ENCODE measurements around the gene CAPN2.

Gene CAPN2

DNA sequence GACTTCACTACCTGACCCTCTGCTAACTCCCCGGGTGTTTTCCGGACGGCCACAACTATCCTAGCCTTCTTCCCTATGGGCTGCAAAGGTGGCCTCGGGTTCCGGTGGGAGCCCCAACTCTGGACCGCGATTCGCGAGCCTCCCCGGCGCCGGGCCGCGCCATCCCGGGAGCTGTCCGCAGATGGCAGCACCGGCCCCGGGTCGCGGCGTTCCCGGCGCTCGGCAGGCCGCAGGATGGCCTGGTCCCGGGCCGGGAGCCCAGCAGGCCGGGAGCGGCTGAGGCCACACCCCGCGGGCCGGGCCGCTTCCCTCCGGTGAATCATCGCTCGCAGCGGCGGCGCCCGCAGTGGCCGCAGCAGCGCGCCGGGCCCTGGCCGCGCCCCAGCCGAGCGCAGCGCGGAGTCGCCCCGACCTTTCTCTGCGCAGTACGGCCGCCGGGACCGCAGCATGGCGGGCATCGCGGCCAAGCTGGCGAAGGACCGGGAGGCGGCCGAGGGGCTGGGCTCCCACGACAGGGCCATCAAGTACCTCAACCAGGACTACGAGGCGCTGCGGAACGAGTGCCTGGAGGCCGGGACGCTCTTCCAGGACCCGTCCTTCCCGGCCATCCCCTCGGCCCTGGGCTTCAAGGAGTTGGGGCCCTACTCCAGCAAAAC lies at the start of gene CAPN2:
TSS of gene CAPN2 (plus strand) at position 346 of the 656 bp plus-strand sequence. CDS start at position 448, 102 bp downstream.
- peak in 40 of 42 donors; percentile 66 to 92 (median 80) for DNase-seq
- intact Hi-C loops (cut with DNase I): loop anchor here (2.0 to 5.0 kb wide), 2 partner anchors 36 to 135 kb away; partner anchors contain the start of gene TP53BP2

DNA sequence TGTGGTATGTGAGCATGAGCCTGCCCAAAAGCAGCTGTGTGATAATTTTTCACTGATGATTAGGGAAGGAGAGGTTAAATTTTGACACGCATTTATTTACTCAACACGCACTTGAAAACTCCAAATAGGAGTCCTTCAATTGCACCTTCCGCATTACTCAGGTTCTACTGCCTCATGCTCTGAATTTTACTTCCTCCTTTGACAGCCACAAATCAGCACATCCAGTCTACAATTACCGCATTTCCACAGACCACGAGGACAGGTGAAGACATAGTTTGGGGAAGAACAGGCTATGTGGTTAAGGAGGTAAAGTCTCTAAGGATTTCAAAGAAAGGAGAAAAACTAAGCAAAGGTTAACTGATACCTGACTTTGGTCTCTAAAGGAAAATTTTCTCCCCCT lies 49.4 kb upstream of the CAPN2 start:
- intact Hi-C loops (cut with DNase I): no loop called here
- DNase-seq: no peak

DNA sequence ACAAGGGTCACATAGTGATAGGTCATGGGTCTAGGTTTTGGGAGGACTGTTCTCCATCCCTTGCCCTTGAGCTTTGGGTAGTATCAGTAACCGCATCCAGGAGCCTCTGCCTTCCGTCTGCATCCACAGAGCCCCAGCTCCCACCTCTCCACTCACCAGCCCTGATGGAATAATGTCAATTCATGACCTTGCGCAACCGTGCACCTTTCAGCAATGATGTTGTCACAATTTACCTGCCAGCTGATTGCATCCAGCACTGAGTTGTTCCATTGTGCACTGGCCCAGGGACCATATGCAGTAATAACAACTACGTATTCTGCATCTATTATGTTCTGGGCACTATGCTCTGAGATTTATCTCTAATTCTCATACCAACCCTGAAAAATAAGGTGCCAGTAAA lies 48.2 kb upstream of the CAPN2 start:
- no peak for DNase-seq
- intact Hi-C loops (cut with DNase I): no loop called here

DNA sequence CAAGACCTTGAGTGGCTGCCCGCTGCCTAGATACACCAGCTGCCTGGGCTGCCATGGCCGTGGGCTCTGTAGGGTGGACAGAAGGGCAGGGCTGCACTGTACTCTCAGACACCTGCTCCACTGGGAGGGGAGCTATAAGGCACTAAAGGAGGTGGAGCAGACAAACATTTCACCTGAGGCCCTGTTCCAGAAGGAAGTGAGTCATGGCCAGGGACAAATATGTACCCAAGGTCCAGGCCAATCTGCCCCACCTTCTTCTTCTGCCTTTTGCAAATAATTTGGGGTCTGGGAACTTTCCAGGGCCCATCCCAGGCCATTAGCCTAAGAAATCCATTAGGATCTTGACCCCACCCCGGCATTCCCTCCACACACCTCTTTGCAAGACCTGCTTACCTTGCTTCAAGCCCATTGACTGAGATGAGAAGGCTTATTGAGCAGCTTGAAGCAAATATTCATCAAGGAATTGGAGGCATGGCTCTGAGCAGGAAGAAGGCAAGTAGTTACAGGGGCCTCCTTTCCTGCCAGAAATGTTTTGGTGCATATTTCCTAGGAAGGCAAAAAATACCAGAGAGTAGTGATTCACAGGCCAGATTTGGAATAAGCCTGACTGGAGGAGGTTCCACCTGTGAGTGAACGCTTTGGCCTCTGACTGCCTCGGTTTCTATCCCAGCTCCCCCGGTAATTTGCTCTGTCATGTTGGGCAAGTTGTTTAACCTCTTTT lies 46.6 kb upstream of the CAPN2 start, which contains the start of gene CAPN8:
TSS of gene CAPN8 (minus strand) at position 110 of the 721 bp plus-strand sequence. CDS start at position 55, 55 bp downstream.
- intact Hi-C loops (cut with DNase I): no loop called here
- no peak for DNase-seq

DNA sequence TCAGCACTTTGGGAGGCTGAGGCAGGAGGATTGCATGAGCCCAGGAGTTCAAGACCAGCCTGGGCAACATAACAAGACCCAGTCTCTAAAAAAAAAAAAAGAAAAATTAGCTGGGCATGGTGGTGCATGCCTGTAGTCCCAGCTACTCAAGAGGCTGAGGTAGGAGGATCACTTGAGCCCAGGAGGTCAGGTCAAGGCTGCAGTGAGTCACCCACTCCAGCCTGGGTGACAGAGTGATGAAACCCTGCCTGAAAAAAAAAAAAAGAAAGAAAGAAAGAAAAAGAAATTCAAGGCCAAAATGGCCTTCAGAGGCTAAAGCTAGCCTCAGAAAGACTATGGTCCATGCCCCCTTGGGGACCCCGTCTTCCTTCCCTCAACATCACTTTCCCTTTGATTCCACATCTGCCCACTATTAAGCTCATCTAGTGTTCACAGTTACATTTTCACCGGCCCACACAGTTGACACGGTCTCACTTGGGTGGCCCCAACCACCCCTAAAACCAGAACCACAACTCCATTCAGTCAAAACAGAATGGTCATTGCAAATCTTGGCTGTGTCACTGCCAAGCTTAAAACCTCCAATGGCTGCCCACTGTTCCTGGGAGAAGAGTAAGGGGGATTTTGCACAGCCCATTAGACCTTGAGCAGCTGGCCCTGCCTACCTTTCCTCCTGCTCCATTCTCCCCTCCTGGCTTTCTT lies 44.7 kb upstream of the CAPN2 start:
- intact Hi-C loops (cut with DNase I): no loop called here
- DNase-seq: no peak

DNA sequence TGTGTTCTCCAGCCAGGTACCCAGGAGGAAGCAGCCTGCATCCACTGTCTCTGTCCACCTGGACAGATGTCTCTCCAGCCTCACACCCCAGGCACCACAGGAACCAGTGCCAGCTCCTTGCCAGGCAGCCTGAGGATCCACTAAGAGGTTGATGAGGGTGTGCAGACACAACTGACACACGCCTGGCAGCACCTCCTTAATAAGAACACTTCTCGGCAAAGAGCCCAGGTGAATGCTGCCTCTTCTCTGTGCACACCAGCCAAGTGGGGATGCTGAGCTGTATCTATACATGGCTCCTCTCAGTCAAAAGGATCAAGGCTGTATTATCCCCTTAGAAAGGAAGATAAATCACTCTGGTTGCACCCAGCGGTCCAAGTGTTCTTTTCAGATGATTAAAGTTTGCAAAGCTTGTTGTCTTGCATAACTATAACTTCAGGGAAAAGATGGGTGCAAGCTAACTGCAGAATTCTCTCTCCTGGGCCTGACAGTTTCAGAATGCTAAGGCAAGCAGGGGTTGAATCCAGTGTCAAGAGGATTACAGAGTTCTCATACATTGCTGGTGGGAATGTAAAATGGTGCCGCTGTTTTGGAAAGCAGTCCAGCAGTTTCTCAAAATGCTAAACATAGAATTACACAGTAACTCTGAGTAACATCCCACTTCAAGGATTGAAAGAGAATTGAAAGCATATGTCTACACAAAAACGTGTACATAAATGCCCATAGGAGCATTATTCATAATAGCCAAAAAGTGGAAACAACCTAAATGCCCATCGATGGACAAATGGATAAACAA lies 43.1 kb upstream of the CAPN2 start:
- no peak for DNase-seq
- intact Hi-C loops (cut with DNase I): no loop called here

DNA sequence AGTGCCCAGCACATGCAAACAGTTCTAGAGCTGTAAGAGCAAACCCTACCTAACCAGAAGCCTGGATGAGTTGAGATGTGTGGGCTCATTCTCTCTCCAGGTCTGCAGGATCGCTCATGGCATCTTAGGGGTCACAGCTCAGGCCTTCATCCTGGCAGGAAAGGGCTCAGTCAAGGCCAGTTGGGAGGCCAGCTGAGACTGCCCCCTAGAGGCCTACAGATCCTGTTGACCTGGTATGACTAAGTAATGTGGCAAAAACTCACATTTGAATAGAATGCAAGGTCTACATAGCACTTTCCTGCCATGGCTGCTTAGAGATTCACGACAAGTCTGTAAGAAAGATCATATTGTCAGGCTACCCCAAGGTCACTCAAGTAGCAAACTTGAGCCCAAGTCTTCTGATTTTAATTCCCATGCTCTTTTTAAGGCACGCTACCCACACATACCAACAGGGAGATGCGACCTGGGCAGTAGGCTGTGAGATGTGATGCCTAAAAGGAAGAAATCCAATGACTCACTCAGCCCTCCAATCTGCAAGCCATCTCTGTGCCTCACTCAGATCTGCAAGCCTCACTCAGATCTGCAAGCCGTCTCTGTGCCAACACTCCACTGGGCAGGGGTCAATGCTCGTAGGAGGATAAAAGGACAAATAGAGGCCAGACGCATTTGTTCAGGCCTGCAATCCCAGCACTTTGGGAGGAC lies 41.7 kb upstream of the CAPN2 start:
- DNase-seq: peak in 20 of 42 donors; percentile 10 to 61 (median 32)
- intact Hi-C loops (cut with DNase I): no loop called here

DNA sequence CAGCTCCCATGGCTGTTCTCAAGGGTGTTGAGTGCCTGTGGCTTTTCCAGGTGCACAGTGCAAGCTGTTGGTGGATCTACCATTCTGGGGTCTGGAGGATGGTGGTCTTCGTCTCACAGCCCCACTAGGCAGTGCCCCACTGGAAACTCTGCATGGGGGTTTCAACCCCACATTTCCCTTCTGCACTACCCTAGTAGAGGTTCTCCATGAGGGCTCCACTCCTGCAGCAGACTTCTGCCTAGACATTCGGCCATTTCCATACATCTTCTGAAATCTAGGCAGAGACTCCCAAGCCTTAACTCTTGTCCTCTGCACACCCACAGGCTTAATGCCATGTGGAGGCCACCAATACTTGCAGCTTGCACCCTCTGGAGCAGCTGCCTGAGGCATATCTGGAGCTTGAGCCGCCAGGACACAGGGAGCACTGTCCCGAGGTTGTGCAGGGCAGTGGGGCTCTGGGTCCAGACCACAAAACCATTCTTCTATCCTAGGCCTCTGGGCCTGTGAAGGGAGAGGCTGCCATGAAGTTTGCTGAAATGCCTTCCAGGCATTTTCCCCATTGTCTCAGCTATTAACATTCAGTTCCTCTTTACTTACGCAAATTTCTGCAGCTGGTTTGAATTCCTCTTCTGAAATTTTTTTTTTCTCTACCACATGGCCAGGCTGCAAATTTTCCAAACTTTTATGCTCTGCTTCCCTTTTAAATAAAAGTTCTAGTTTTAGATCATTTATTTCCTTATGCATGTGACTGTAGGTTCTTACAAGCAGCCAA lies 38.0 kb upstream of the CAPN2 start:
- no peak for DNase-seq
- intact Hi-C loops (cut with DNase I): no loop called here

DNA sequence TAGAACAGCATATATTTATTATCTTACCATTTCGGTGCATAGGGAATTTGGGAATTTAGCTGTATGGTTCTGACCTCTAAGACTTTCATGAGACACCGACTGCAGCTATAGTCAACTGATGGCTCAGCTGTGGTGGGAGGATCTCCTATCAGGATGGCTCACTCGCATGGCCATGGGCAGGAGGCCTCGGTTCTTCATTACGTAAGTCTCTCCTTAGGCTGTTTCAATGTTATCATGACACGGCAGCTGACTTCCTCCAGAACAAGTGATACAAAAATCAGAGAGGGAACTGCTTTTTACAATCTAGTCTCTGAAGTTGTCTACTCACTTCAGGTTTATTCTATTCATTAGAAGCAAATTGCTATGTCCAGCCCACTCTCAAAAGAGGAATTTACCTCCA lies 33.5 kb upstream of the CAPN2 start:
- intact Hi-C loops (cut with DNase I): no loop called here
- no peak for DNase-seq

DNA sequence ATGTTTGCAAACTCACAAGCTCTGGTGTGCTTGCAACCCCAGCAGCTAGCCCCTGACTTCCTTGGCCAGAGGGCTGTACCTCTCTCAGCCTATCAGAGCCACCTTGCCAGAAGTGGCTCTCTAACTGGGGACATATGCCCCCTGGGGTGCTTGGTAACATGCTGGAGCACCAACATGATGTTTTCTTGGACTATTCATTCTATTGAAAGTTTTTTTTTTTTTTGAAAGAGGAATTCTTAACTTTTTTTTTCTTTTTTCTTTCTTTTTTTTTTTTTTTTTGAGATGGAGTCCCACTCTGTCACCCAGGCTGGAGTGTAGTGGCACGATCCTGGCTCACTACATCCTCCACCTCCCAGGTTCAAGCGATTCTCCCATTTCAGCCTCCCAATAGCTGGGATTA lies 32.2 kb upstream of the CAPN2 start:
- intact Hi-C loops (cut with DNase I): loop anchor here (5.0 kb wide), 2 partner anchors 148 to 548 kb away; no protein-coding TSS in a partner anchor
- no peak for DNase-seq

DNA sequence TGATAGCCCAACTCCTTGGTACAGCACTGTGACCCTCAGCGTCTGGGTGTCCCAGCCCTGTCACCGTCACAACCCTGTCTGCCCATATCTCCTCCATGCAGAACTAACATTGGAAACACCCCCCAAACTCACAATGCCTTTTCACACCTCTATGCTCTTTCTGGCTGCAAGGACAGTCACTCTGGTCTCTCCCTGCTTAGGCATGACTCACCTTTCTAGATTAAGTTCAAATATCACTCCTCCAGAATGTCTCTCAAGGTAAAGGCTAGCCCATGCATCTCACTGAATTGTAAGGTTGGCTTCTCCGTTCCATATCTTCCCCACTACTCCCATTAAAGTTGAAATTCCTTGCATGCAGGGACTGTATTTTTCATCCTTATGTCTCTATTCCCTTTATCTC lies 29.8 kb upstream of the CAPN2 start:
- no peak for DNase-seq
- intact Hi-C loops (cut with DNase I): loop anchor here (5.0 kb wide), 2 partner anchors 150 to 550 kb away; no protein-coding TSS in a partner anchor

DNA sequence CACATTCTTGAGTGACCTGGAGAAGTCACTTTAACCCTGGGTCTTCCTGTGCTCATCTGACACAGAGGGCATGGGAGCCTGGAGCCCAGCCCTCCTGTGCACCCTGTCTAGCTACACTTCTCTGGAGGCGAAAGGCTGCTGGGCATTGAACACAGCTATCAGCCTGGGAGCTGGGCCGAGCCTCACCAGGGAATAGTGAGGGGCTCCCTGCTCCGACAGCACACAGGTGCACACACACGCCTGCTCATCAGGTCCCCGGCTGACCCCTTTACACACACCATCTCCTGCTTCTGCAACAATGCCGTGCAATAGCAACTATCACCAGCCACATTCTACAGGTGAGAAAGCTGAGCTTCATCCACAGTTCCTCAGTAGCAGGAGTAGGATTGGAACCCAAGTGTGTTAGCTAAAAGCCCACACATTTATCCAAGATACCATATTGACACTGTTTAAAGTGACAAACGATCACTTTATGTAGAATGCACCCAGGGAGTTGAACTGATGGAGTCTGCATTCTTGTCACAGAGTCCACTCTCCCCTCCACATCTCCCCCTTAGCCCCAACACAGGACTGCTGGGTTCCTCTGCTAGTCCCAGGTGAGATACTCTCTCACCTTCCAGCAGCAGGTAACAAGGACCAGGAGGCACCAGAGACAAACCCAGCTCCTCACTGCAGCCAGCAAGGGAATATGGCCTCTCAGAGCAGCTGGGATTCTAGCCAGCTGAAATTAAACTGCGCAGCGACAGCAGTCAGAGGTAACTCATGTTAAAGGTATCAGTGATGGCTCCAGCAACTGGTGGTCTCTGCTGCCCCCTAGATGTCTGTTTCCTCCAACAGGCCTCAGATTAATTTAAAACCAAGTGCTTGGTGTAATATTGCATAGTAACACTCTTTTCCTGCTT lies 28.5 kb upstream of the CAPN2 start:
- intact Hi-C loops (cut with DNase I): loop anchor here (5.0 kb wide), 2 partner anchors 152 to 552 kb away; no protein-coding TSS in a partner anchor

DNA sequence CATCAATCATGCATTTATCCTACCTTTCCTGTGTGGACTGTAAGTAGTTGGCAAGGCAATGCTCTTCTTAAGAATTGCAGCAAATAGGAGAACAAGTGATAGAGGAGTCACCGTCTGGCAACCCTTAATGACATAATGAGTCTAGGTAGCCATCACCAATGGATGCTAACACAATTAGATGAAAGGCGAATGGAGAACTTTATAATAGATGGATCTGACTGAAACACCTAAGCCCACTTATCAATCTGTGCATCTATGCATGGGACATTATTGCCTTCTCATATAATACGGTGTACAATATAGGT lies 27.9 kb upstream of the CAPN2 start:
- intact Hi-C loops (cut with DNase I): loop anchor here (5.0 kb wide), 2 partner anchors 152 to 552 kb away; no protein-coding TSS in a partner anchor
- no peak for DNase-seq

More for the DNA sequence above, 28.5 kb upstream of the CAPN2 start:
- DNase-seq: peak; percentile 24 to 87 (median 68)

DNA sequence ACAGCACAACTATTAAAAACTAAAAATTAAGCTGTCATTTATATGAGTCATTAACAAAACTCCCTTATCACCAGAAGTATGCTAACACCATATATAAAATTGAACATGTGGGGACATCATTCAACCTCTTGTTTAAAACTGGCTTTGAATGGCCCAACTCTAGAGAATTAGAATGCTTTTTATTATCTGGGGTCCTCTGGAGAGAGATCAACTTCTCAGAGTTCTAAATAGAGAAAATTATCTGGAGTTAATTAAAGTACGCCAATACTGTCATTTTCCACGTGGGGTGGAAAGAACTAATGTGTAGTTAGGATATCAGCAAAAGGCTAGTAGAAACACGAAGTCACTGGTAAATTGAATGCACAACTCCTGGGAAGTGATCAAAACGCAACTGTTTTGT lies 21.2 kb upstream of the CAPN2 start:
- DNase-seq: no peak
- intact Hi-C loops (cut with DNase I): no loop called here

DNA sequence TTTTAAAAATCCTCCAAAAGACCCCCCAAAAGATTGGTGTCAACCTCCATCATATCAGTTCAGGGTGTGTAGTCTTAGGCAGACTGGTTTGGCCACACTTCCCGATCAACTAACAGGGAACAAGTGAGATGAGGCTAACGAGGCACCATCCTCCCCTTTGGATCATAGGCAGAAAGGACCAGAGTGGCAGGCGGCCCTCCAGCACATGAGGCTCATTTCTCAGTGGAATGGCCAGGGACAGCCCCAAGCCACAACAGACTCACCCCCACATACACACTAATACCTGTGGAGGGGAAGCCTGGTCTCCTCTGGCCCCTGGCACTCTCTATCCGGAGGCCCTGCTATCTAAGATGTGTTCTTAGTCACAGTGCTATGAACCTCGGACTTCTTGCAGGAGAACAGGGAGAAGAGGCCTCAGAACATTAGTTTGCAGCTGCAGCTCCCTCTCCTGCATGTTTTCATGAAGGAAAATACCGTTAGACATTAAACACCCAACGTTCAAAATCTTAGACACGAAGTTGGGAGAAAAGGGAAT lies 17.3 kb upstream of the CAPN2 start:
- intact Hi-C loops (cut with DNase I): no loop called here
- DNase-seq: no peak

DNA sequence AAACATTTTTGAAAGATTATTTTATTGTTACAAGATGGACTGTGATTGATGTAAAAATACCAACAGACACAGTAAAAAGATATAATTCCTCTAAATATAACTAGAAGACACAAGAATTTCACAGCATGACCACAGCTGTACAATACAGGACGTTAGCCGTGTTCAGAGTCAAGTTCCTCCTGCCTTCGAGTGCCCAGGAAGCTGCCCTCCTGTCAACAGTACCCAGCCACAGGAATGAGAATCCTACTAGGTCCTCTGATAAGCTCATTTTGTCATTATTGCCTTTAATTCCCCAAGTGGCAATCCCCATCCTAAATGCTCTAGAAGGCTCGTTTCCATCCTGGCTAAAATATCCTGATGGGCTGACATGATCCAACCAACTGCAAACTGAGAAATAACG lies 16.4 kb upstream of the CAPN2 start:
- DNase-seq: no peak
- intact Hi-C loops (cut with DNase I): no loop called here
